GM19240 (cell line): ENCODE data around the gene FKBP4.
"Not testable (repeated sequence)": the region's sequence is repeated elsewhere in the genome, so short reads cannot be mapped to it uniquely, and the experiment has no call there.

Experiments used
- DNase-seq: peaks from one replicate; pipeline ENCODE4 v3.0.0; 2011; ENCODE audit warnings: low spot score; ENCODE audit not compliant: insufficient read length

Gene FKBP4

GRCh38 chr12:2794736-2795289 lies at the start of gene FKBP4:
TSS of gene FKBP4 (plus strand) at chr12:2794970. CDS start at chr12:2795140, 170 bp downstream.
- peak; percentile 90 for DNase-seq

GRCh38 chr12:2745655-2746054 lies 49.1 kb upstream of the FKBP4 start:
- DNase-seq, result no peak

GRCh38 chr12:2749580-2749979 lies 45.2 kb upstream of the FKBP4 start:
- DNase-seq, result no peak

GRCh38 chr12:2750185-2750584 lies 44.6 kb upstream of the FKBP4 start:
- no peak for DNase-seq

- no peak for DNase-seq
Observed at GRCh38 chr12:2751230-2751629, 43.5 kb upstream of the FKBP4 start.

- no peak for DNase-seq
Observed at GRCh38 chr12:2751686-2752085, 43.1 kb upstream of the FKBP4 start.

- DNase-seq, result peak; percentile 8
Observed at GRCh38 chr12:2752676-2753371, 41.9 kb upstream of the FKBP4 start.

- DNase-seq, result no peak
Observed at GRCh38 chr12:2753536-2753935, 41.2 kb upstream of the FKBP4 start.

- no peak for DNase-seq
Observed at GRCh38 chr12:2754208-2754607, 40.6 kb upstream of the FKBP4 start.

GRCh38 chr12:2756756-2757155 lies 38.0 kb upstream of the FKBP4 start:
- DNase-seq, result no peak

- no peak for DNase-seq
Observed at GRCh38 chr12:2759733-2760132, 35.0 kb upstream of the FKBP4 start.

- DNase-seq, result no peak
Observed at GRCh38 chr12:2764398-2764797, 30.4 kb upstream of the FKBP4 start.

- no peak for DNase-seq
Observed at GRCh38 chr12:2765052-2765451, 29.7 kb upstream of the FKBP4 start.

- DNase-seq, result no peak
Observed at GRCh38 chr12:2765608-2766007, 29.2 kb upstream of the FKBP4 start.

GRCh38 chr12:2768224-2768961 lies 26.4 kb upstream of the FKBP4 start:
- DNase-seq, result no peak

GRCh38 chr12:2769866-2770533 lies 24.8 kb upstream of the FKBP4 start:
- DNase-seq, result no peak

GRCh38 chr12:2770544-2770943 lies 24.2 kb upstream of the FKBP4 start:
- not testable (repeated sequence) for DNase-seq

- DNase-seq, result no peak
Observed at GRCh38 chr12:2772370-2772769, 22.4 kb upstream of the FKBP4 start.

- DNase-seq, result no peak
Observed at GRCh38 chr12:2773199-2773875, 21.4 kb upstream of the FKBP4 start.

GRCh38 chr12:2775431-2775830 lies 19.3 kb upstream of the FKBP4 start:
- DNase-seq, result no peak

- DNase-seq, result no peak
Observed at GRCh38 chr12:2776129-2776806, 18.5 kb upstream of the FKBP4 start.
